Right lobe of liver (tissue), 6 donors: ENCODE results near the gene ZBTB16. TPM values are rescaled to one million over a fixed set of nuclear protein-coding genes. Genes with fewer than 3 reads are reported as not detected.
"Not testable (repeated sequence)": the region's sequence is repeated elsewhere in the genome, so short reads cannot be mapped to it uniquely, and the experiment has no call there.

ENCODE experiments used
- ATAC-seq, 4 donors: fragments of 200-7000 bp; cut with Tn5 transposase; one replicate each; pipeline ENCODE4 v1.9.1; 2020; ENCODE audit warnings: mild to moderate bottlenecking in 4 of 4, moderate library complexity in 4 of 4
- DNase-seq, 3 donors: peaks; one replicate each; pipeline ENCODE4 v3.0.0-alpha.2; 2020
- H3K27ac ChIP-seq, 3 donors: fragments of 200-600 bp; one replicate each; pipeline ENCODE4 v1.8.0; 2022
- H3K27me3 ChIP-seq, 2 donors: fragments of 200-600 bp; one replicate each; pipeline ENCODE4 v1.8.0; 2022
- H3K36me3 ChIP-seq, 4 donors: fragments of 200-600 bp; sonication (generic) in 1 of 4; one replicate each; pipeline versions ENCODE4 v1.5.1 to v1.8.0; 2017 to 2022; ENCODE audit warnings: control low read depth in 1 of 4
- H3K4me1 ChIP-seq, 4 donors: fragments of 200-600 bp; sonication (generic) in 1 of 4; one replicate each; pipeline versions ENCODE4 v1.5.1 to v1.8.0; 2017 to 2022; ENCODE audit warnings: control low read depth in 1 of 4
- H3K4me3 ChIP-seq, 3 donors: fragments of 200-600 bp; one replicate each; pipeline ENCODE4 v1.8.0; 2022
- H3K9me3 ChIP-seq, 4 donors: fragments of 200-600 bp; sonication (generic) in 1 of 4; one replicate each; pipeline versions ENCODE4 v1.5.1 to v1.8.0; 2017 to 2022; ENCODE audit warnings: control low read depth in 1 of 4
- CTCF ChIP-seq, 4 donors: fragments of 200-600 bp in 3 of 4; fragments of 450-650 bp in 1 of 4; IDR thresholded peaks; one replicate each; pipeline versions ENCODE4 v1.5.1 to v1.8.0; 2016 to 2022; ENCODE audit warnings: antibody characterized with exemption in 4 of 4, mild to moderate bottlenecking in 2 of 4
- POLR2A ChIP-seq: fragments of 450-650 bp; IDR thresholded peaks from one replicate; pipeline ENCODE4 v1.6.1; 2017; ENCODE audit warnings: antibody characterized with exemption, mild to moderate bottlenecking
- WGBS: methylation state at CpG from one replicate; pipeline ENCODE4 v1.1.6; 2018; ENCODE audit warnings: low coverage, low lambda C conversion rate; ENCODE audit not compliant: insufficient coverage; ENCODE audit errors: missing lambda C conversion rate; 5-methylcytosine and 5-hydroxymethylcytosine counted together
- intact Hi-C, 2 donors: fragments of 100-400 bp; cut with DNase I; formaldehyde crosslinking; loops; one replicate each; pipeline versions ENCODE4 v1.11.2 to v1.14.1; 2022
- total RNA-seq, 6 experiments: library from RNA; depleted of rRNA in 2 of 6; stranded (reverse); fragments of >200 nt in 2 of 6; fragmentation: NEBNext Ultra II Directional in 3 of 6; extraction: Animal tissue kit (Norgen Biotek cat#: 25700) in 3 of 6; gene quantifications; one replicate each; pipeline versions ENCODE4 v1.1.0 to v1.2.4, GENCODE V29; 2016 to 2023
- donor health status: DM: no; HTN: yes; CAD: no.
- donor health status: DM: no; HTN: no; CAD: no.
- donor health status: DM: no; HTN: no; CAD: no.
- donor health status: DM: no; HTN: yes; CAD: no.
- donor health status: DM: no; HTN: yes; CAD: no.

The ZBTB16 gene
- total RNA-seq, 6 experiments from 2014 or later, result 13.1 to 205 (median 52.2) TPM

- no peak overlapping the region for H3K4me3 ChIP-seq
- H3K27me3 ChIP-seq, result no peaks in the 10 kb centered on the region
- TF ChIP-seq POLR2A (no peak), CTCF (IDR thresholded peaks at IDR 0.05) (no peak)
- peaks cover 0 to 3% (median 0%) of the 10 kb centered on the region in 4 donors for H3K4me1 ChIP-seq
- intact Hi-C loops, result no loop called here
- H3K9me3 ChIP-seq, result no peaks in the 10 kb centered on the region
- ATAC-seq (peak in 3 of 4 donors; percentile 37 to 59 (median 46)), DNase-seq (no peak)
- H3K27ac ChIP-seq, result no peak overlapping the region
- WGBS, result 24% methylated on average over 2 of the region's 2 CpGs
- no peaks in the 10 kb centered on the region for H3K36me3 ChIP-seq
Observed at GRCh38 chr11:114049050-114049449, 10.5 kb upstream of the ZBTB16 start.

- H3K36me3 ChIP-seq, H3K27ac ChIP-seq, H3K4me1 ChIP-seq, DNase-seq, intact Hi-C loops, H3K4me3 ChIP-seq, ATAC-seq, H3K9me3 ChIP-seq, H3K27me3 ChIP-seq: not testable (repeated sequence)
- 93% methylated on average over 7 of the region's 9 CpGs for WGBS
Observed at GRCh38 chr11:114049766-114050165, 9.7 kb upstream of the ZBTB16 start.

GRCh38 chr11:114050258-114050927 is 9.1 kb upstream of the ZBTB16 start:
- 94% methylated on average over 15 of the region's 15 CpGs for WGBS
- Histone ChIP-seq H3K4me3 (no peak overlapping the region), H3K27ac (no peak overlapping the region), H3K36me3 (no peaks in the 10 kb centered on the region), H3K27me3 (no peaks in the 10 kb centered on the region), H3K9me3 (no peaks in the 10 kb centered on the region), H3K4me1 (peaks cover 0 to 3% (median 0%) of the 10 kb centered on the region in 4 donors)
- intact Hi-C loops, result no loop called here
- DNase-seq, result no peak
- no peak for TF ChIP-seq CTCF (IDR thresholded peaks at IDR 0.05)
- TF ChIP-seq POLR2A, result no peak
- no peak for ATAC-seq

- WGBS, result 37% methylated on average over 4 of the region's 4 CpGs
- peak; percentile 71 to 96 (median 88) for ATAC-seq
- intact Hi-C loops, result no loop called here
Observed at GRCh38 chr11:114051558-114051957, 8.0 kb upstream of the ZBTB16 start.

More at GRCh38 chr11:114051558-114051957, 8.0 kb upstream of the ZBTB16 start:
- Histone ChIP-seq H3K36me3 (no peaks in the 10 kb centered on the region), H3K27me3 (no peaks in the 10 kb centered on the region), H3K9me3 (no peaks in the 10 kb centered on the region), H3K27ac (no peak overlapping the region), H3K4me1 (peaks cover 0 to 3% (median 0%) of the 10 kb centered on the region in 4 donors), H3K4me3 (no peak overlapping the region)
- TF ChIP-seq CTCF (IDR thresholded peaks at IDR 0.05) (no peak), POLR2A (no peak)
- no peak for DNase-seq
